HCT116 (cell line): Measurements from ENCODE around the gene CENPS. TPM values are rescaled to one million over a fixed set of nuclear protein-coding genes. Genes with fewer than 3 reads are reported as not detected.

Experiments
- ATAC-seq: fragments of 200-7000 bp; cut with Tn5 transposase; 2 replicates; pipeline ENCODE4 v1.9.1; 2020; ENCODE audit warnings: mild to moderate bottlenecking, moderate library complexity
- BruUV-seq: library from RNA; stranded (reverse); fragments of 400-500 nt; replicated peaks from 2 replicates; lab custom pipeline; 2021; lab: Mats Ljungman, UMichigan
- CTCF ChIA-PET: fragments of 300-600 bp; sonication (Branson Sonifier 250); formaldehyde crosslinking; loops from one replicate; lab custom pipeline; 2021; ENCODE audit warnings: antibody characterized with exemption; lab: Charles Lee
- POLR2A ChIA-PET: fragments of 300-600, 350-600 bp; sonication (Branson Sonifier 250); formaldehyde crosslinking; loops from one replicate; lab custom pipeline; 2021; ENCODE audit warnings: antibody characterized with exemption; lab: Charles Lee
- RAD21 ChIA-PET, 2 experiments: fragments of 300-600 bp; sonication (Branson Sonifier 250); formaldehyde crosslinking; loops; one replicate each; lab custom pipeline; 2023; ENCODE audit warnings: low total read pairs in 2 of 2; ENCODE audit not compliant: uncharacterized antibody in 2 of 2, unreplicated experiment in 2 of 2, low non-redundant PET in 1 of 2; lab: Charles Lee
- DNase-seq: peaks from one replicate; pipeline ENCODE4 v3.0.0-alpha.2; 2010; ENCODE audit warnings: low read depth, low spot score
- H2AFZ ChIP-seq: fragments of 200-600 bp; shearing (Covaris generic), sonication (generic); 2 replicates; pipeline ENCODE4 v1.6.1; 2017; ENCODE audit warnings: low read depth, mixed run types, mixed read lengths, antibody characterized with exemption, low read length; ENCODE audit not compliant: poor library complexity, severe bottlenecking
- H3K27ac ChIP-seq: 2 replicates; pipeline ENCODE4 v1.5.1; 2012; ENCODE audit warnings: low read depth, low read length
- H3K27me3 ChIP-seq: fragments of 200-600 bp; sonication (generic); 2 replicates; pipeline ENCODE4 v1.6.1; 2016; ENCODE audit warnings: mixed run types, low read length, mixed read lengths; ENCODE audit not compliant: insufficient read depth
- H3K36me3 ChIP-seq, 2 experiments: fragments of 200-500 bp in 1 of 2; fragments of 200-600 bp in 1 of 2; sonication (Bioruptor generic) in 1 of 2; sonication (generic) in 1 of 2; 2 replicates each; pipeline versions ENCODE4 v1.5.1 to v1.6.1; 2014 to 2016; ENCODE audit warnings: low read length in 2 of 2, inconsistent platforms in 1 of 2, mixed read lengths in 1 of 2, mixed run types in 1 of 2; ENCODE audit not compliant: insufficient read depth in 2 of 2, control insufficient read depth in 1 of 2
- H3K4me1 ChIP-seq, 2 experiments: fragments of 200-600 bp in 1 of 2; sonication (generic) in 1 of 2; 2 replicates each; pipeline versions ENCODE4 v1.5.1 to v1.6.1; 2012 to 2017; ENCODE audit warnings: low read length in 2 of 2, inconsistent platforms in 1 of 2, mild to moderate bottlenecking in 1 of 2, mixed read lengths in 1 of 2, mixed run types in 1 of 2, moderate library complexity in 1 of 2; ENCODE audit not compliant: insufficient read depth in 2 of 2, control insufficient read depth in 1 of 2
- H3K4me2 ChIP-seq: fragments of 200-600 bp; sonication (generic); 2 replicates; pipeline ENCODE4 v1.6.1; 2017; ENCODE audit warnings: mixed run types, low read length, mixed read lengths
- H3K4me3 ChIP-seq, 2 experiments: fragments of 200-600 bp in 1 of 2; sonication (generic) in 1 of 2; replicated peaks in 1 of 2; 2 replicates each; pipeline ENCODE4 v1.5.1; 2011 to 2016; ENCODE audit warnings: low read length in 2 of 2, control low read depth in 1 of 2, low read depth in 1 of 2, mild to moderate bottlenecking in 1 of 2, mixed read lengths in 1 of 2, mixed run types in 1 of 2
- H3K79me2 ChIP-seq: fragments of 200-600 bp; sonication (generic); 2 replicates; pipeline ENCODE4 v1.6.1; 2017; ENCODE audit warnings: mild to moderate bottlenecking, mixed run types, low read length, moderate library complexity, mixed read lengths; ENCODE audit not compliant: insufficient read depth
- H3K9ac ChIP-seq: fragments of 200-600 bp; sonication (generic); 2 replicates; pipeline ENCODE4 v1.6.1; 2016; ENCODE audit warnings: low read length, mixed read lengths
- H3K9me2 ChIP-seq: fragments of 200-600 bp; sonication (generic), shearing (Covaris generic); 2 replicates; pipeline ENCODE4 v1.6.1; 2017; ENCODE audit warnings: mixed run types, mild to moderate bottlenecking, moderate library complexity; ENCODE audit not compliant: insufficient read depth
- H3K9me3 ChIP-seq, 2 experiments: fragments of 200-500 bp in 1 of 2; fragments of 200-600 bp in 1 of 2; sonication (Bioruptor generic) in 1 of 2; sonication (generic) in 1 of 2; 2 replicates each; pipeline ENCODE4 v1.6.1; 2014 to 2017; ENCODE audit warnings: low read length in 2 of 2, mixed read lengths in 2 of 2, inconsistent platforms in 1 of 2, low read depth in 1 of 2, mild to moderate bottlenecking in 1 of 2, mixed run types in 1 of 2, moderate library complexity in 1 of 2; ENCODE audit not compliant: control insufficient read depth in 1 of 2, insufficient read depth in 1 of 2
- H4K20me1 ChIP-seq: fragments of 200-600 bp; sonication (generic), shearing (Covaris generic); 2 replicates; pipeline ENCODE4 v1.6.1; 2017; ENCODE audit warnings: mixed run types, mild to moderate bottlenecking, moderate library complexity; ENCODE audit not compliant: insufficient read depth
- ATF3 ChIP-seq: IDR thresholded peaks from 2 replicates; pipeline ENCODE4 v1.6.1; 2012
- CTCF ChIP-seq, 3 experiments: fragments of 200-600 bp in 1 of 3; sonication (generic) in 1 of 3; IDR thresholded peaks in 2 of 3; conservative IDR thresholded peaks in 1 of 3; 2 replicates each; pipeline ENCODE4 v1.5.1; 2012 to 2017; ENCODE audit warnings: low read depth in 2 of 3, low read length in 2 of 3, antibody characterized with exemption in 1 of 3, borderline replicate concordance in 1 of 3, control low read depth in 1 of 3, mild to moderate bottlenecking in 1 of 3, mixed read lengths in 1 of 3, mixed run types in 1 of 3, moderate library complexity in 1 of 3; ENCODE audit not compliant: insufficient read depth in 1 of 3
- EGR1 ChIP-seq: IDR thresholded peaks from 2 replicates; pipeline ENCODE4 v1.6.1; 2012; ENCODE audit warnings: low read depth
- EZH2phosphoT487 ChIP-seq: fragments of 200-600 bp; IDR thresholded peaks from 2 replicates; pipeline ENCODE4 v1.6.1; 2018; ENCODE audit warnings: antibody characterized with exemption, borderline replicate concordance
- JUND ChIP-seq: IDR thresholded peaks from 2 replicates; pipeline ENCODE4 v1.6.1; 2012
- MAX ChIP-seq: IDR thresholded peaks from 2 replicates; pipeline ENCODE4 v1.6.1; 2012
- POLR2A ChIP-seq: IDR thresholded peaks from 2 replicates; pipeline ENCODE4 v1.7.0; 2011; ENCODE audit warnings: borderline replicate concordance; ENCODE audit not compliant: insufficient read depth, insufficient read length; ENCODE audit errors: extremely low read depth
- POLR2AphosphoS5 ChIP-seq: IDR thresholded peaks from 2 replicates; pipeline ENCODE4 v1.6.1; 2011; ENCODE audit warnings: mild to moderate bottlenecking, low read depth, low read length, moderate library complexity
- SIN3A ChIP-seq: IDR thresholded peaks from 2 replicates; pipeline ENCODE4 v1.6.1; 2012; ENCODE audit warnings: low read depth
- SP1 ChIP-seq: IDR thresholded peaks from 2 replicates; pipeline ENCODE4 v1.6.1; 2012; ENCODE audit warnings: low read depth
- SRF ChIP-seq: IDR thresholded peaks from 2 replicates; pipeline ENCODE4 v1.6.1; 2012; ENCODE audit warnings: low read depth
- TCF7L2 ChIP-seq: IDR thresholded peaks from 2 replicates; pipeline ENCODE4 v1.7.0; 2011; ENCODE audit warnings: borderline replicate concordance, inconsistent platforms; ENCODE audit not compliant: insufficient read depth, insufficient read length; ENCODE audit errors: extremely low read depth
- YY1 ChIP-seq: IDR thresholded peaks from 2 replicates; pipeline ENCODE4 v1.6.1; 2011; ENCODE audit warnings: low read length, low read depth, moderate library complexity, mild to moderate bottlenecking; ENCODE audit not compliant: insufficient replicate concordance; ENCODE audit errors: extremely low read depth
- ZNF274 ChIP-seq: fragments of 200-500 bp; sonication (Bioruptor generic); IDR thresholded peaks from 2 replicates; pipeline ENCODE4 v1.6.1; 2014; ENCODE audit warnings: mild to moderate bottlenecking, low read depth, low read length, inconsistent platforms
- intact Hi-C: fragments of 100-400 bp; cut with micrococcal nuclease; formaldehyde crosslinking; loops from 2 replicates; pipeline ENCODE4 v1.10.0; 2022
- total RNA-seq: library from RNA; stranded (reverse); gene quantifications from one replicate; pipeline ENCODE4 v1.2.1, GENCODE V29; 2021; ENCODE audit not compliant: unreplicated experiment
- TF ChIP-seq, protein P1 (sequence below): IDR thresholded peaks from 2 replicates; pipeline ENCODE4 v1.6.1; 2011; ENCODE audit warnings: mild to moderate bottlenecking, low read length, moderate library complexity; ENCODE audit not compliant: insufficient replicate concordance; ENCODE audit errors: extremely low read depth

The CENPS gene
- total RNA-seq, 1 experiment from 2014 or later: 21.9 TPM

DNA sequence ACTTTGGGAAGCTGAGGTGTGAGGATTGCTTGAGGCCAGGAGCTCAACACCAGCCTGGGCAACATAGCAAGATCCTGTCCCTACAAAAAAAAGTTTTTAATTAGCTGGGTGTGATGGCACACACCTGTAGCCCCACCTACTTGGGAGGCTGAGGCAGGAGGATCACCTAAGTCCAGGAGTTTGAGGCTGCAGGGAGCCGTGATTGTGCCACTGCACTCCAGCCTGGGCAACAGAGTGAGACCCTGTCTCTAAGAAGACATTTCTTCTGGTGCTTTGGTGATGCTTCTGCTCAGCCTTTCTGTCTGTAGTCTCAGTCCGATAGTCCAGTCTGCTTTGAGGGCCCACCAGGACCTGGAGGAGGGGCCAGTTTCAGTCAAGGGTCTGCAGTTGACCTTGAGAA is 23.0 kb upstream of the CENPS start:
- H3K9ac ChIP-seq: no peak overlapping the region
- ATAC-seq (no peak), DNase-seq (no peak)
- no peaks in the 10 kb centered on the region for H3K9me3 ChIP-seq
- ChIA-PET CTCF (no interaction called here), RAD21 (no interaction called here), POLR2A (no interaction called here)
- intact Hi-C loops: no loop called here
- H3K79me2 ChIP-seq: peaks cover 1% of the 10 kb centered on the region; the same call in 1 of the 2 replicates
- H3K27ac ChIP-seq: no peak overlapping the region
- no peaks in the 10 kb centered on the region for H3K27me3 ChIP-seq
- H2AFZ ChIP-seq: no peak overlapping the region
- H3K4me2 ChIP-seq: no peak overlapping the region
- no peaks in the 10 kb centered on the region for H3K4me1 ChIP-seq
- TF ChIP-seq SIN3A (no peak), EGR1 (no peak), EZH2phosphoT487 (no peak), ZNF274 (no peak), JUND (no peak), SP1 (no peak), SRF (no peak), ATF3 (no peak), POLR2AphosphoS5 (no peak), POLR2A (no peak), YY1 (no peak)
- no peaks in the 10 kb centered on the region for H3K9me2 ChIP-seq
- no peaks in the 10 kb centered on the region for H4K20me1 ChIP-seq
- peaks cover 48 to 74% of the 10 kb centered on the region in 2 experiments; a peak in 3 of 4 replicates for H3K36me3 ChIP-seq
- BruUV-seq: no TSS peak
- H3K4me3 ChIP-seq: no peak overlapping the region

GRCh38 chr1:10415211-10415930 is 14.9 kb upstream of the CENPS start:
- intact Hi-C loops: no loop called here

More at GRCh38 chr1:10415211-10415930, 14.9 kb upstream of the CENPS start:
- no peak for ATAC-seq
- Histone ChIP-seq H3K4me3 (no peak overlapping the region), H2AFZ (no peak overlapping the region), H3K27me3 (no peaks in the 10 kb centered on the region), H3K9me2 (no peaks in the 10 kb centered on the region), H3K36me3 (peaks cover 50 to 53% of the 10 kb centered on the region in 2 experiments), H3K27ac (no peak overlapping the region), H3K79me2 (no peaks in the 10 kb centered on the region), H3K9me3 (no peaks in the 10 kb centered on the region), H3K9ac (no peak overlapping the region), H3K4me1 (peaks cover 0 to 6% of the 10 kb centered on the region in 2 experiments; a peak in 2 of 4 replicates), H4K20me1 (no peaks in the 10 kb centered on the region), H3K4me2 (no peak overlapping the region)
- no peak for DNase-seq
- no TSS peak for BruUV-seq
- RAD21 ChIA-PET: no interaction called here
- POLR2A ChIA-PET: no interaction called here
- no peak for TF ChIP-seq CTCF (IDR thresholded peaks at IDR 0.05 in 2 of 3, conservative IDR thresholded peaks at IDR 0.05 in 1 of 3; ENCODE audit: borderline replicate concordance in 1 of 3, insufficient read depth in 1 of 3, low read depth in 2 of 3, low read length in 2 of 3)
- TF ChIP-seq YY1: no peak
- TF ChIP-seq SRF: no peak
- no peak for TF ChIP-seq MAX
- no peak for TF ChIP-seq ZNF274
- TF ChIP-seq POLR2A: no peak
- no peak for TF ChIP-seq TCF7L2
- TF ChIP-seq, protein P1, sequence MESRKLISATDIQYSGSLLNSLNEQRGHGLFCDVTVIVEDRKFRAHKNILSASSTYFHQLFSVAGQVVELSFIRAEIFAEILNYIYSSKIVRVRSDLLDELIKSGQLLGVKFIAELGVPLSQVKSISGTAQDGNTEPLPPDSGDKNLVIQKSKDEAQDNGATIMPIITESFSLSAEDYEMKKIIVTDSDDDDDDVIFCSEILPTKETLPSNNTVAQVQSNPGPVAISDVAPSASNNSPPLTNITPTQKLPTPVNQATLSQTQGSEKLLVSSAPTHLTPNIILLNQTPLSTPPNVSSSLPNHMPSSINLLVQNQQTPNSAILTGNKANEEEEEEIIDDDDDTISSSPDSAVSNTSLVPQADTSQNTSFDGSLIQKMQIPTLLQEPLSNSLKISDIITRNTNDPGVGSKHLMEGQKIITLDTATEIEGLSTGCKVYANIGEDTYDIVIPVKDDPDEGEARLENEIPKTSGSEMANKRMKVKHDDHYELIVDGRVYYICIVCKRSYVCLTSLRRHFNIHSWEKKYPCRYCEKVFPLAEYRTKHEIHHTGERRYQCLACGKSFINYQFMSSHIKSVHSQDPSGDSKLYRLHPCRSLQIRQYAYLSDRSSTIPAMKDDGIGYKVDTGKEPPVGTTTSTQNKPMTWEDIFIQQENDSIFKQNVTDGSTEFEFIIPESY: no peak
- CTCF ChIA-PET: no interaction called here
